ENCODE data around the gene OR56B4. TPM values are rescaled to one million over a fixed set of nuclear protein-coding genes. Genes with fewer than 3 reads are reported as not detected.

OR56B4 gene
- polyA plus RNA-seq, 1 donor from 2014 or later, result not detected

DNA sequence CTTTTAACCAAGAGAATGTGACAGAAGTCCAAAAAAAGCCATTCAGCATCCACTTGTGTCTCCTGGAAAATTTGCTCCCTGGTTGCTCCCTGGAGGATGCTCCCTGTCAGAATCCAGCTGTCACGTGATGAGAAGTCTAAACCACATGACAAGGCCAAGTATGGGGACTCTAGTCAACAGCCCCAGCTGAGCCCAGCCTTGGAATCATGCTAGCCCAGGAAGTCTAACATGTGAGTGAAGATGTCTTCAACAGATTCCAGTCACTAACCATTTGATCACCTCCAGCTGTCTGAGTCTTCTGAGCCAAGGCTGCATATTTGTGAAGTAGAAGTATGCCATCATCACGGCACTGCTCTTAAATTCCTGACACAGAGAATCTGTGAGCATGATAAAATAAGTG is 4.2 kb downstream of the OR56B4 start:
- Histone ChIP-seq H3K9me2 (ENCODE audit: insufficient read depth, low read length) (no peaks in the 10 kb centered on the region), H3K9ac (ENCODE audit: low read length) (no peak overlapping the region), H3K4me2 (ENCODE audit: low read length) (no peak overlapping the region), H2AFZ (ENCODE audit: low read depth, low read length) (no peak overlapping the region), H3K9me3 (ENCODE audit: low read length) (no peaks in the 10 kb centered on the region), H3F3A (ENCODE audit: insufficient read depth, low read length, poor library complexity, severe bottlenecking) (no peaks in the 10 kb centered on the region), H3K27ac (ENCODE audit: low read length) (no peak overlapping the region), H4K20me1 (ENCODE audit: insufficient read depth) (no peaks in the 10 kb centered on the region), H3K27me3 (ENCODE audit: insufficient read depth, low read depth, low read length) (no peaks in the 10 kb centered on the region), H3K79me2 (replicated peaks; ENCODE audit: insufficient read depth, low read length) (no peaks in the 10 kb centered on the region), H3K4me3 (ENCODE audit: low read length) (no peak overlapping the region), H3K36me3 (ENCODE audit: insufficient read depth, low read length) (no peaks in the 10 kb centered on the region)
- TF ChIP-seq RAD21 (conservative IDR thresholded peaks at IDR 0.05), result no peak

DNA sequence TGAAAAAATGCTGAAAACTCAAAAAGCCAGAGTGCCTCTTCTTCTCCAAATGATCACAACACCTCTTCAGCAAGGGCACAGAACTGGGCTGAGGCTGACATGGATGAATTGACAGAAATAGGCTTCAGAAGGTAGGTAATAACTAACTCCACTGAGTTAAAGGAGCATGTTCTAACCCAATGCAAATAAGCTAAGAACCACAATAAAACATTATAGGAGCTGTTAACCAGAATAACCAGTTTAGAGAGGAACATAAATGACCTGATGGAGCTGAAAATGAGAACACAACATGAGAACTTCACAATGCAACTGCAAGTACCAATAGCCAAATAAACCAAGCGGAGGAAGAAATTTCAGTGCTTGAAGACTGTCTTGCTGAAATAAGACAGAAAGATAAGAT is 9.2 kb downstream of the OR56B4 start:
- H2AFZ ChIP-seq (ENCODE audit: low read depth, low read length), result no peak overlapping the region
- no peaks in the 10 kb centered on the region for H3K9me2 ChIP-seq (ENCODE audit: insufficient read depth, low read length)
- H3F3A ChIP-seq (ENCODE audit: insufficient read depth, low read length, poor library complexity, severe bottlenecking), result no peaks in the 10 kb centered on the region
- no peak overlapping the region for H3K9ac ChIP-seq (ENCODE audit: low read length)
- H3K27me3 ChIP-seq (ENCODE audit: insufficient read depth, low read depth, low read length), result no peaks in the 10 kb centered on the region
- TF ChIP-seq SMC3 (conservative IDR thresholded peaks at IDR 0.05; ENCODE audit: poor library complexity) (no peak), POLR2AphosphoS5 (IDR thresholded peaks at IDR 0.05) (no peak), MXI1 (conservative IDR thresholded peaks at IDR 0.05; ENCODE audit: poor library complexity, severe bottlenecking) (no peak), EZH2 (IDR thresholded peaks at IDR 0.05; ENCODE audit: borderline replicate concordance, insufficient read depth, low read length, poor library complexity, severe bottlenecking) (no peak), RAD21 (conservative IDR thresholded peaks at IDR 0.05) (no peak), EP300 (conservative IDR thresholded peaks at IDR 0.05; ENCODE audit: poor library complexity, severe bottlenecking) (no peak), TAF1 (IDR thresholded peaks at IDR 0.05; ENCODE audit: low read depth) (no peak)
- TF ChIP-seq, protein P1, sequence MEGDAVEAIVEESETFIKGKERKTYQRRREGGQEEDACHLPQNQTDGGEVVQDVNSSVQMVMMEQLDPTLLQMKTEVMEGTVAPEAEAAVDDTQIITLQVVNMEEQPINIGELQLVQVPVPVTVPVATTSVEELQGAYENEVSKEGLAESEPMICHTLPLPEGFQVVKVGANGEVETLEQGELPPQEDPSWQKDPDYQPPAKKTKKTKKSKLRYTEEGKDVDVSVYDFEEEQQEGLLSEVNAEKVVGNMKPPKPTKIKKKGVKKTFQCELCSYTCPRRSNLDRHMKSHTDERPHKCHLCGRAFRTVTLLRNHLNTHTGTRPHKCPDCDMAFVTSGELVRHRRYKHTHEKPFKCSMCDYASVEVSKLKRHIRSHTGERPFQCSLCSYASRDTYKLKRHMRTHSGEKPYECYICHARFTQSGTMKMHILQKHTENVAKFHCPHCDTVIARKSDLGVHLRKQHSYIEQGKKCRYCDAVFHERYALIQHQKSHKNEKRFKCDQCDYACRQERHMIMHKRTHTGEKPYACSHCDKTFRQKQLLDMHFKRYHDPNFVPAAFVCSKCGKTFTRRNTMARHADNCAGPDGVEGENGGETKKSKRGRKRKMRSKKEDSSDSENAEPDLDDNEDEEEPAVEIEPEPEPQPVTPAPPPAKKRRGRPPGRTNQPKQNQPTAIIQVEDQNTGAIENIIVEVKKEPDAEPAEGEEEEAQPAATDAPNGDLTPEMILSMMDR (IDR thresholded peaks at IDR 0.05; ENCODE audit: poor library complexity, severe bottlenecking), result no peak
- TF ChIP-seq, protein P2, sequence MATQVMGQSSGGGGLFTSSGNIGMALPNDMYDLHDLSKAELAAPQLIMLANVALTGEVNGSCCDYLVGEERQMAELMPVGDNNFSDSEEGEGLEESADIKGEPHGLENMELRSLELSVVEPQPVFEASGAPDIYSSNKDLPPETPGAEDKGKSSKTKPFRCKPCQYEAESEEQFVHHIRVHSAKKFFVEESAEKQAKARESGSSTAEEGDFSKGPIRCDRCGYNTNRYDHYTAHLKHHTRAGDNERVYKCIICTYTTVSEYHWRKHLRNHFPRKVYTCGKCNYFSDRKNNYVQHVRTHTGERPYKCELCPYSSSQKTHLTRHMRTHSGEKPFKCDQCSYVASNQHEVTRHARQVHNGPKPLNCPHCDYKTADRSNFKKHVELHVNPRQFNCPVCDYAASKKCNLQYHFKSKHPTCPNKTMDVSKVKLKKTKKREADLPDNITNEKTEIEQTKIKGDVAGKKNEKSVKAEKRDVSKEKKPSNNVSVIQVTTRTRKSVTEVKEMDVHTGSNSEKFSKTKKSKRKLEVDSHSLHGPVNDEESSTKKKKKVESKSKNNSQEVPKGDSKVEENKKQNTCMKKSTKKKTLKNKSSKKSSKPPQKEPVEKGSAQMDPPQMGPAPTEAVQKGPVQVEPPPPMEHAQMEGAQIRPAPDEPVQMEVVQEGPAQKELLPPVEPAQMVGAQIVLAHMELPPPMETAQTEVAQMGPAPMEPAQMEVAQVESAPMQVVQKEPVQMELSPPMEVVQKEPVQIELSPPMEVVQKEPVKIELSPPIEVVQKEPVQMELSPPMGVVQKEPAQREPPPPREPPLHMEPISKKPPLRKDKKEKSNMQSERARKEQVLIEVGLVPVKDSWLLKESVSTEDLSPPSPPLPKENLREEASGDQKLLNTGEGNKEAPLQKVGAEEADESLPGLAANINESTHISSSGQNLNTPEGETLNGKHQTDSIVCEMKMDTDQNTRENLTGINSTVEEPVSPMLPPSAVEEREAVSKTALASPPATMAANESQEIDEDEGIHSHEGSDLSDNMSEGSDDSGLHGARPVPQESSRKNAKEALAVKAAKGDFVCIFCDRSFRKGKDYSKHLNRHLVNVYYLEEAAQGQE (IDR thresholded peaks at IDR 0.05; ENCODE audit: borderline replicate concordance), result no peak
- H3K36me3 ChIP-seq (ENCODE audit: insufficient read depth, low read length), result no peaks in the 10 kb centered on the region
- no peaks in the 10 kb centered on the region for H4K20me1 ChIP-seq (ENCODE audit: insufficient read depth)
- no peak overlapping the region for H3K4me2 ChIP-seq (ENCODE audit: low read length)
- H3K9me3 ChIP-seq (ENCODE audit: low read length), result no peaks in the 10 kb centered on the region
- no peak overlapping the region for H3K27ac ChIP-seq (ENCODE audit: low read length)
- no peak overlapping the region for H3K4me3 ChIP-seq (ENCODE audit: low read length)
- H3K79me2 ChIP-seq (replicated peaks; ENCODE audit: insufficient read depth, low read length), result no peaks in the 10 kb centered on the region

DNA sequence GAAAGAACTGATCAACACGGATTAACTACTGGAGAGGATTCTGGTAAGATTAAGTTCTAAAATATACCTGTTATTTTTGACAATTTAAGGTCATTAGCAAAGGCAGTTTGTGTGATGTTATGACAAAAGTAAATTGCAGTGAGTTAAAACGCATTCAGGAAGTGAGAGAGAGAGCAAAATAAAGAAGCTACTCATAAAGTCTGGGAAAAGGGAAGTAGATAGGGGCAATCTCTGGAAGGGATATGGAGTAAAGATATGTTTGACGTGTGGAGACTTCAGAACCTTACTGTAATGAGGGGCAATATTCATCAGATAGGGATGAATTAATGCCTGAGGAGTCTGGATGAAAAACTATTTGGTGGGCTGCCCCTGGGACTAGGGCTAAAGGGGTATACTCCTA is 16.8 kb downstream of the OR56B4 start:
- no peaks in the 10 kb centered on the region for H4K20me1 ChIP-seq (ENCODE audit: insufficient read depth)
- no peak overlapping the region for H3K27ac ChIP-seq (ENCODE audit: low read length)
- H3K4me2 ChIP-seq (ENCODE audit: low read length), result no peak overlapping the region
- H3K36me3 ChIP-seq (ENCODE audit: insufficient read depth, low read length), result no peaks in the 10 kb centered on the region
- no peak overlapping the region for H2AFZ ChIP-seq (ENCODE audit: low read depth, low read length)
- no peaks in the 10 kb centered on the region for H3K9me2 ChIP-seq (ENCODE audit: insufficient read depth, low read length)
- H3K9ac ChIP-seq (ENCODE audit: low read length), result no peak overlapping the region
- no peaks in the 10 kb centered on the region for H3F3A ChIP-seq (ENCODE audit: insufficient read depth, low read length, poor library complexity, severe bottlenecking)
- TF ChIP-seq SMC3 (conservative IDR thresholded peaks at IDR 0.05; ENCODE audit: poor library complexity) (no peak), TAF1 (IDR thresholded peaks at IDR 0.05; ENCODE audit: low read depth) (no peak), MXI1 (conservative IDR thresholded peaks at IDR 0.05; ENCODE audit: poor library complexity, severe bottlenecking) (no peak), EP300 (conservative IDR thresholded peaks at IDR 0.05; ENCODE audit: poor library complexity, severe bottlenecking) (no peak), EZH2 (IDR thresholded peaks at IDR 0.05; ENCODE audit: borderline replicate concordance, insufficient read depth, low read length, poor library complexity, severe bottlenecking) (no peak), POLR2AphosphoS5 (IDR thresholded peaks at IDR 0.05) (no peak), RAD21 (conservative IDR thresholded peaks at IDR 0.05) (no peak)
- TF ChIP-seq, protein P1 (IDR thresholded peaks at IDR 0.05; ENCODE audit: poor library complexity, severe bottlenecking), result no peak
- TF ChIP-seq, protein P2 (IDR thresholded peaks at IDR 0.05; ENCODE audit: borderline replicate concordance), result no peak
- H3K79me2 ChIP-seq (replicated peaks; ENCODE audit: insufficient read depth, low read length), result no peaks in the 10 kb centered on the region
- no peak overlapping the region for H3K4me3 ChIP-seq (ENCODE audit: low read length)
- no peaks in the 10 kb centered on the region for H3K27me3 ChIP-seq (ENCODE audit: insufficient read depth, low read depth, low read length)
- H3K9me3 ChIP-seq (ENCODE audit: low read length), result no peaks in the 10 kb centered on the region

Data from neural cell (in vitro differentiated cells).